AG04449 (cell line): ENCODE measurements around the gene KYAT1.

ENCODE experiments used
- CTCF ChIA-PET: fragments of 350-600 bp; formaldehyde crosslinking; extraction: SDS; loops from one replicate; lab custom pipeline; 2021; ENCODE audit warnings: antibody characterized with exemption; lab: Yijun Ruan, JAX
- POLR2A ChIA-PET: fragments of 400-600, 350-600 bp; formaldehyde crosslinking; extraction: SDS; loops from one replicate; lab custom pipeline; 2020; ENCODE audit warnings: antibody characterized with exemption, inconsistent platforms; lab: Yijun Ruan, JAX
- DNase-seq: peaks from one replicate; pipeline ENCODE4 v3.0.0-alpha.2; 2010; ENCODE audit warnings: low read depth, low spot score
- H3K4me3 ChIP-seq: 2 replicates; pipeline ENCODE4 v1.5.1; 2011; ENCODE audit warnings: low read depth, mild to moderate bottlenecking, control low read depth, low read length
- TF ChIP-seq, protein P1 (sequence below): IDR thresholded peaks from one replicate; pipeline ENCODE4 v1.5.1; 2011; ENCODE audit warnings: mild to moderate bottlenecking, moderate library complexity, low read length, control low read depth, inconsistent platforms; ENCODE audit not compliant: insufficient read depth; ENCODE audit errors: missing control alignments

KYAT1 gene

DNA sequence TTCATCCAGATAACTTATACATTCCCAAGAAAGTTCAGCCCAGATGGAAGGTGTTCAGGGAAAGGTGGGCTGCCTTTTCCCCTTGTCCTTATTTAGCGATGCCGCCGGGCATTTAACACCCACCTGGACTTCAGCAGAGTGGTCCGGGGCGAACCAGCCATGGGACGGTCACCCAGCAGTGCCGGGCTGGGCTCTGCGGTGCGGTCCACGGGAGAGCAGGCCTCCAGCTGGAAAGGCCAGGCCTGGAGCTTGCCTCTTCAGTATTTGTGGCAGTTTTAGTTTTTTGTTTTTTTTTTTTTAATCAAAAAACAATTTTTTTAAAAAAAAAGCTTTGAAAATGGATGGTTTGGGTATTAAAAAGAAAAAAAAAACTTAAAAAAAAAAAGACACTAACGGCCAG is 35.0 kb upstream of the KYAT1 start:
- DNase-seq: no peak
- TF ChIP-seq, protein P1, sequence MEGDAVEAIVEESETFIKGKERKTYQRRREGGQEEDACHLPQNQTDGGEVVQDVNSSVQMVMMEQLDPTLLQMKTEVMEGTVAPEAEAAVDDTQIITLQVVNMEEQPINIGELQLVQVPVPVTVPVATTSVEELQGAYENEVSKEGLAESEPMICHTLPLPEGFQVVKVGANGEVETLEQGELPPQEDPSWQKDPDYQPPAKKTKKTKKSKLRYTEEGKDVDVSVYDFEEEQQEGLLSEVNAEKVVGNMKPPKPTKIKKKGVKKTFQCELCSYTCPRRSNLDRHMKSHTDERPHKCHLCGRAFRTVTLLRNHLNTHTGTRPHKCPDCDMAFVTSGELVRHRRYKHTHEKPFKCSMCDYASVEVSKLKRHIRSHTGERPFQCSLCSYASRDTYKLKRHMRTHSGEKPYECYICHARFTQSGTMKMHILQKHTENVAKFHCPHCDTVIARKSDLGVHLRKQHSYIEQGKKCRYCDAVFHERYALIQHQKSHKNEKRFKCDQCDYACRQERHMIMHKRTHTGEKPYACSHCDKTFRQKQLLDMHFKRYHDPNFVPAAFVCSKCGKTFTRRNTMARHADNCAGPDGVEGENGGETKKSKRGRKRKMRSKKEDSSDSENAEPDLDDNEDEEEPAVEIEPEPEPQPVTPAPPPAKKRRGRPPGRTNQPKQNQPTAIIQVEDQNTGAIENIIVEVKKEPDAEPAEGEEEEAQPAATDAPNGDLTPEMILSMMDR: no peak
- POLR2A ChIA-PET: interaction anchor here (0.7 kb wide), 1 partner anchor 15 kb away, joined by 3 read pairs; no protein-coding TSS in a partner anchor
- CTCF ChIA-PET: interaction anchor here (1.5 to 4.8 kb wide), 2 partner anchors 10 to 51 kb away, joined by 3 to 42 read pairs; no protein-coding TSS in a partner anchor
- no peak overlapping the region for H3K4me3 ChIP-seq

DNA sequence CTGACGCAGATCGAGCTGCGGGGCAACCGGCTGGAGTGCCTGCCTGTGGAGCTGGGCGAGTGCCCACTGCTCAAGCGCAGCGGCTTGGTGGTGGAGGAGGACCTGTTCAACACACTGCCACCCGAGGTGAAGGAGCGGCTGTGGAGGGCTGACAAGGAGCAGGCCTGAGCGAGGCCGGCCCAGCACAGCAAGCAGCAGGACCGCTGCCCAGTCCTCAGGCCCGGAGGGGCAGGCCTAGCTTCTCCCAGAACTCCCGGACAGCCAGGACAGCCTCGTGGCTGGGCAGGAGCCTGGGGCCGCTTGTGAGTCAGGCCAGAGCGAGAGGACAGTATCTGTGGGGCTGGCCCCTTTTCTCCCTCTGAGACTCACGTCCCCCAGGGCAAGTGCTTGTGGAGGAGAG is 34.5 kb upstream of the KYAT1 start:
- POLR2A ChIA-PET: interaction anchor here (0.7 kb wide), 1 partner anchor 14 kb away, joined by 3 read pairs; no protein-coding TSS in a partner anchor
- DNase-seq: no peak
- CTCF ChIA-PET: interaction anchor here (1.5 to 4.8 kb wide), 3 partner anchors 10 to 50 kb away, joined by 3 to 42 read pairs (median 4); no protein-coding TSS in a partner anchor
- H3K4me3 ChIP-seq: no peak overlapping the region
- TF ChIP-seq, protein P1: no peak

DNA sequence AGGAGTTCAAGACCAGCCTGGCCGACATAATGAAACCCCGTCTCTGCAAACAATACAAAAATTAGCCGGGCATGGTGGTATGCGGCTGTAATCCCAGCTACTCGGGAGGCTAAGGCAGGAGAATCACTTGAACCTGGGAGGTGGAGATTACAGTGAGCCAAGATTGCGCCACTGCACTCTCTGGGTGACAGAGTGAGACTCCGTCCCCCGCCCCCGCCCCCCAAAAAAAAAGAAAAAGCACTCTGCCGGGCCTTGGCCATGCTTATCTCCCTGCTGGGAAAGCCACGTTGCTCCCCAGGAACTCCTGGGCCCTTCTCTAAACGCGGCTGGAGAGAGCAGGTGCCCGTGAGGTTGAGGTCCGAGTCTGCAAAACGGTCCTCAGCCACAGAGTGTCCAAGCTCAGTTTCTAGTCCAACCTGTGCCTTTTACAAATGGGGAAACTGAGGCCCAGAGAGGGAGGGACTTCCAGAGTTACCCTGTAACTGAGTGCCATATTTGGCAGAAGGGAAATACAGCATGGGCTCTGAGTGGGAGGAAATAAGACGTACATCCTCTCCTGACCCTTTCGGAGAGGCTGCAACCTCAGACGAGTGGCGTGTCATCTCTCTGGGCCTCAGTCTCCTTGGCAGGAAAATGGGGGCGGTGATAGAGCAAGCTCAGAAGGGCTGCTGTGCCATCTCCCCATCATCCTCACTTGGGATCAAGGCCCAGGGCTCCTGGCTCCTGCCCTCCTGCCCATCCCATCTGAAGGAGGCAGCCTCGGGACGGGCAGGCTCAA is 32.4 kb upstream of the KYAT1 start:
- TF ChIP-seq, protein P1: no peak
- no peak for DNase-seq
- no peak overlapping the region for H3K4me3 ChIP-seq
- ChIA-PET CTCF (interaction anchor here (4.8 kb wide), 1 partner anchor 12 kb away, joined by 42 read pairs; no protein-coding TSS in a partner anchor), POLR2A (interaction anchor here (0.6 kb wide), 1 partner anchor 34 kb away, joined by 3 read pairs; no protein-coding TSS in a partner anchor)

- TF ChIP-seq, protein P1: no peak
- no peak overlapping the region for H3K4me3 ChIP-seq
- CTCF ChIA-PET: interaction anchor here (2.1 to 4.8 kb wide), 3 partner anchors 13 to 15 kb away, joined by 6 to 42 read pairs (median 13); no protein-coding TSS in a partner anchor
- no peak for DNase-seq
- POLR2A ChIA-PET: interaction anchor here (0.6 to 1.1 kb wide), 2 partner anchors 9 to 35 kb away, joined by 3 to 4 read pairs; no protein-coding TSS in a partner anchor
These were observed 31.5 kb upstream of the KYAT1 start for GRCh38 chr9:128913048-128913900.

DNA sequence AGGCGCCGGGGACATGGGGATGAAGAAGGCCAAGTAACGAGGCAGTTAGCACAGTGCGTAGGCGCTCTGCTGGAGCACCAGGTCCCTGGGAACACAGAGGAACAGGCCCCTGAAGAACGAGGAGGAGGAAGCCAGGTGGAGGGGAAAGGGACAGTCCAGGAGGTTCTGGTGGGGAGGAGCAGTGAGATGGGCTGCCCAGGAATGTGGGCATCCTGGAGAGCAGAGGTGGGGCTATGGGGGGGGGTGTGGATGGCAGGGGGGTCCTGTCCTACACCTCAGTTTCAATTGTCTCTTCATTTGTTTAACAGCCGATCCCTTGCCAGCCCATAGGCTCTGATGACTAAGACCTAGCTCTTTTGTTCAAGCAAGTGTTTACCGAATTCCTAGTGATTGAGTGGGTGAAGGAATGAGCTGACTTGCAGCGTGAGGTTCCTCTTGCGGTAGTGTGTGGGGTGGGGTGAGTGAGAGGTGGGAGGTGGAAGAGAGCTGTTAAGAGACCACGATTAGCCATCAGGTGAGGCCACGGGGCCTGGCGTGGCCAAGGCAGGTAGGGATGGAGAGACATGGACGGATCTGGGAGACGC is 30.6 kb upstream of the KYAT1 start:
- CTCF ChIA-PET: interaction anchor here (1.2 to 2.2 kb wide), 3 partner anchors 13 to 60 kb away, joined by 3 to 13 read pairs (median 6); no protein-coding TSS in a partner anchor
- peak; percentile 37 for DNase-seq
- POLR2A ChIA-PET: interaction anchor here (1.1 kb wide), 1 partner anchor 8 kb away, joined by 4 read pairs; no protein-coding TSS in a partner anchor
- TF ChIP-seq, protein P1: no peak
- no peak overlapping the region for H3K4me3 ChIP-seq
